A549 (cell line): ENCODE measurements around the gene DEXI. TPM values are rescaled to one million over a fixed set of nuclear protein-coding genes. Genes with fewer than 3 reads are reported as not detected.
"Not testable (repeated sequence)": the region's sequence is repeated elsewhere in the genome, so short reads cannot be mapped to it uniquely, and the experiment has no call there.

Experiments
- ATAC-seq, 2 experiments: fragments of 200-7000 bp in 1 of 2; fragments of >200 bp in 1 of 2; cut with Nextera tagmentation in 1 of 2; cut with Tn5 transposase in 1 of 2; 3 replicates each; pipeline versions ENCODE4 v1.8.0 to v1.9.1; 2018 to 2020; ENCODE audit warnings: mild to moderate bottlenecking in 1 of 2, moderate library complexity in 1 of 2
- CTCF ChIA-PET: fragments of 300-600 bp; sonication (Branson Sonifier 250); formaldehyde crosslinking; extraction: SDS; loops from one replicate; lab custom pipeline; 2021; ENCODE audit warnings: antibody characterized with exemption, inconsistent platforms; lab: Yijun Ruan, JAX
- POLR2A ChIA-PET: fragments of 350-600 bp; formaldehyde crosslinking; extraction: SDS; loops from one replicate; lab custom pipeline; 2021; ENCODE audit warnings: antibody characterized with exemption, inconsistent platforms; lab: Yijun Ruan, JAX
- DNase-seq, 2 experiments: peaks; one replicate each; pipeline versions ENCODE4 v3.0.0 to v3.0.0-alpha.2; 2011 to 2016; ENCODE audit warnings: low read depth in 1 of 2, low spot score in 1 of 2
- FAIRE-seq: peaks from 2 replicates; lab custom pipeline; 2011; peaks lifted over from hg19 to GRCh38; lab: Jason Lieb, UNC
- H3K27ac ChIP-seq, 2 experiments: fragments of >200 bp; sonication (Bioruptor Twin); formaldehyde crosslinking; 3 replicates each; pipeline ENCODE4 v1.5.1; 2016 to 2017
- H3K4me1 ChIP-seq: fragments of >200 bp; sonication (Bioruptor Twin); formaldehyde crosslinking; 3 replicates; pipeline ENCODE4 v1.6.1; 2016
- H3K4me2 ChIP-seq: fragments of >200 bp; sonication (Bioruptor Twin); formaldehyde crosslinking; 3 replicates; pipeline ENCODE4 v1.6.1; 2016
- H3K4me3 ChIP-seq: fragments of >200 bp; sonication (Bioruptor Twin); formaldehyde crosslinking; 3 replicates; pipeline ENCODE4 v1.5.1; 2016
- H3K9me3 ChIP-seq: fragments of >200 bp; sonication (Bioruptor Twin); formaldehyde crosslinking; 3 replicates; pipeline ENCODE4 v1.6.1; 2016
- BHLHE40 ChIP-seq: IDR thresholded peaks from 2 replicates; pipeline ENCODE4 v1.6.1; 2012; ENCODE audit warnings: low read depth, low read length, inconsistent platforms
- CHD2 ChIP-seq: fragments of 150-350 bp; IDR thresholded peaks from 2 replicates; pipeline ENCODE4 v1.6.1; 2014; ENCODE audit warnings: low read length; ENCODE audit not compliant: partially characterized antibody
- CHD4 ChIP-seq: fragments of 200-600 bp; sonication (generic); IDR thresholded peaks from 2 replicates; pipeline ENCODE4 v1.6.1; 2016; ENCODE audit warnings: antibody characterized with exemption, mild to moderate bottlenecking, borderline replicate concordance
- EP300 ChIP-seq, 2 experiments: fragments of >200 bp; sonication (Bioruptor Twin); formaldehyde crosslinking; IDR thresholded peaks; 2 replicates in 1 of 2; 3 replicates in 1 of 2; pipeline ENCODE4 v1.6.1; 2016 to 2017
- ESRRA ChIP-seq: fragments of 150-350 bp; IDR thresholded peaks from 2 replicates; pipeline ENCODE4 v1.6.1; 2014; ENCODE audit warnings: mild to moderate bottlenecking, low read length, borderline replicate concordance
- FOSB ChIP-seq: fragments of 250-450 bp; sonication (Bioruptor Pico); IDR thresholded peaks from 2 replicates; pipeline ENCODE4 v1.5.0; 2020; ENCODE audit warnings: mild to moderate bottlenecking, moderate library complexity
- FOXS1 ChIP-seq: fragments of 250-450 bp; sonication (Bioruptor Pico); IDR thresholded peaks from 2 replicates; pipeline ENCODE4 v1.5.0; 2020; ENCODE audit warnings: mild to moderate bottlenecking, moderate library complexity
- KDM1A ChIP-seq: fragments of 200-600 bp; sonication (generic); IDR thresholded peaks from 2 replicates; pipeline ENCODE4 v1.6.1; 2016; ENCODE audit warnings: low read depth, mild to moderate bottlenecking
- MAX ChIP-seq: IDR thresholded peaks from 2 replicates; pipeline ENCODE4 v1.6.1; 2012
- MAZ ChIP-seq: fragments of 150-350 bp; IDR thresholded peaks from 2 replicates; pipeline ENCODE4 v1.6.1; 2014; ENCODE audit warnings: antibody characterized with exemption, low read depth, low read length, borderline replicate concordance
- NFE2L2 ChIP-seq: fragments of 150-350 bp; conservative IDR thresholded peaks from 2 replicates; pipeline ENCODE4 v1.6.1; 2014; ENCODE audit warnings: low read length
- POLR2A ChIP-seq: IDR thresholded peaks from 2 replicates; pipeline ENCODE4 v1.6.1; 2012; ENCODE audit warnings: mild to moderate bottlenecking, low read length
- RAD21 ChIP-seq, 2 experiments: fragments of >200 bp in 1 of 2; sonication (Bioruptor Twin) in 1 of 2; formaldehyde crosslinking in 1 of 2; IDR thresholded peaks in 1 of 2; conservative IDR thresholded peaks in 1 of 2; 2 replicates in 1 of 2; 3 replicates in 1 of 2; pipeline ENCODE4 v1.6.1; 2012 to 2018; ENCODE audit warnings: inconsistent platforms in 1 of 2
- RCOR1 ChIP-seq: fragments of 150-350 bp; IDR thresholded peaks from 2 replicates; pipeline ENCODE4 v1.6.1; 2014; ENCODE audit warnings: antibody characterized with exemption, low read length, low read depth
- ZNF302 ChIP-seq: fragments of 250-450 bp; sonication (Bioruptor Pico); IDR thresholded peaks from 2 replicates; pipeline ENCODE4 v1.9.0; 2021; ENCODE audit warnings: inconsistent platforms, mild to moderate bottlenecking, moderate library complexity
- ZSCAN20 ChIP-seq: fragments of 250-450 bp; sonication (Bioruptor Pico); IDR thresholded peaks from 2 replicates; pipeline ENCODE4 v1.8.0; 2022; ENCODE audit warnings: mild to moderate bottlenecking, moderate library complexity
- WGBS: methylation state at CpG from one replicate; pipeline ENCODE4 v1.1.6; 2017; ENCODE audit errors: missing lambda C conversion rate; 5-methylcytosine and 5-hydroxymethylcytosine counted together
- polyA plus RNA-seq, 4 experiments: library from polyadenylated mRNA; depleted of rRNA in 3 of 4; stranded (reverse); fragments of >200 nt; fragmentation: RNase III in 1 of 4; extraction: RNeasy Plus Mini Kit Qiagen cat#74134 plus additional on column Dnase treatment in 1 of 4; gene quantifications; 2 replicates in 3 of 4; 3 replicates in 1 of 4; pipeline ENCODE4 v1.2.3, GENCODE V29; 2011 to 2017
- TF ChIP-seq, protein P1 (sequence below): IDR thresholded peaks from 2 replicates; pipeline ENCODE4 v1.6.1; 2012
- TF ChIP-seq, protein P2 (sequence below): IDR thresholded peaks from 2 replicates; pipeline ENCODE4 v1.6.1; 2012; ENCODE audit warnings: low read depth, borderline replicate concordance
- TF ChIP-seq, protein P3 (sequence below): fragments of 250-450 bp; sonication (Bioruptor Pico); IDR thresholded peaks from 2 replicates; pipeline ENCODE4 v1.5.0; 2020; ENCODE audit warnings: low read depth, mild to moderate bottlenecking, moderate library complexity
- TF ChIP-seq, protein P4 (sequence below): fragments of >200 bp; sonication (Bioruptor Twin); formaldehyde crosslinking; IDR thresholded peaks from 2 replicates; pipeline ENCODE4 v1.6.1; 2016

DEXI gene
- polyA plus RNA-seq, 2 of the 4 experiments (the other 2 are of a cell fraction): 22.0 to 34.0 TPM

- TF ChIP-seq, protein P1, sequence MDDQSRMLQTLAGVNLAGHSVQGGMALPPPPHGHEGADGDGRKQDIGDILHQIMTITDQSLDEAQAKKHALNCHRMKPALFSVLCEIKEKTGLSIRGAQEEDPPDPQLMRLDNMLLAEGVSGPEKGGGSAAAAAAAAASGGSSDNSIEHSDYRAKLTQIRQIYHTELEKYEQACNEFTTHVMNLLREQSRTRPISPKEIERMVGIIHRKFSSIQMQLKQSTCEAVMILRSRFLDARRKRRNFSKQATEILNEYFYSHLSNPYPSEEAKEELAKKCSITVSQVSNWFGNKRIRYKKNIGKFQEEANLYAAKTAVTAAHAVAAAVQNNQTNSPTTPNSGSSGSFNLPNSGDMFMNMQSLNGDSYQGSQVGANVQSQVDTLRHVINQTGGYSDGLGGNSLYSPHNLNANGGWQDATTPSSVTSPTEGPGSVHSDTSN: no peak
- TF ChIP-seq BHLHE40 (no peak), RAD21 (conservative IDR thresholded peaks at IDR 0.05 in 1 of 2, IDR thresholded peaks at IDR 0.05 in 1 of 2) (no peak), ZSCAN20 (CRISPR knock-in tag) (no peak), MAZ (no peak), POLR2A (no peak)
- TF ChIP-seq, protein P2, sequence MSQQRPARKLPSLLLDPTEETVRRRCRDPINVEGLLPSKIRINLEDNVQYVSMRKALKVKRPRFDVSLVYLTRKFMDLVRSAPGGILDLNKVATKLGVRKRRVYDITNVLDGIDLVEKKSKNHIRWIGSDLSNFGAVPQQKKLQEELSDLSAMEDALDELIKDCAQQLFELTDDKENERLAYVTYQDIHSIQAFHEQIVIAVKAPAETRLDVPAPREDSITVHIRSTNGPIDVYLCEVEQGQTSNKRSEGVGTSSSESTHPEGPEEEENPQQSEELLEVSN: no peak
These were observed 25.7 kb upstream of the DEXI start (continued) for GRCh38 chr16:10967986-10968385.

DNA sequence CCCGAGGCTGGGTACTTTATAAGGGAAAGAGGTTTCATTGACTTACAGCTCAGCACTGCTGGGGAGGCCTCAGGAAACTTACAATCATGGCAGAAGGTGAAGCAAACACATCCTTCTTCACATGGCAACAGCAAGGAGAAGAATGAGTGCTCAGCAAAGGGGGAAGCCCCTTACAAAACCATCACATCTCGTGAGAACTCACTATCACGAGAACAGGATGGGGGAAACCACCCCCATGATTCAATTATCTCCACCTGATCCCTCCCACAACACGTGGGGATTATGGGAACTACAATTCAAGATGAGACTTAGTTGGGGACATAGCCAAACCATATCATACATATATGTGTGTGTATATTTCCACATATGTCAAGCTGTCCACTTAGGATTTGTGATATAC lies 24.3 kb upstream of the DEXI start:
- POLR2A ChIA-PET, ATAC-seq, H3K4me2 ChIP-seq, H3K9me3 ChIP-seq, H3K4me3 ChIP-seq, FAIRE-seq, H3K4me1 ChIP-seq, DNase-seq, H3K27ac ChIP-seq: not testable (repeated sequence)
- CTCF ChIA-PET: interaction anchor here (1.2 to 19.6 kb wide), 3 partner anchors 17 to 429 kb away, joined by 3 to 364 read pairs (median 284); partner anchors contain the start of genes CLEC16A and SOCS1
- 64% methylated on average over 4 of the region's 4 CpGs for WGBS

- Histone ChIP-seq H3K9me3 (no peaks in the 10 kb centered on the region), H3K4me2 (no peak overlapping the region), H3K27ac (no peak overlapping the region), H3K4me3 (no peak overlapping the region), H3K4me1 (0 out of 3 replicates have a peak, but pooled peaks cover 3% of the 10 kb centered on the region)
- FAIRE-seq (no peak), DNase-seq (no peak), ATAC-seq (no peak)
- no peak for TF ChIP-seq EP300 (IDR thresholded peaks at IDR 0.05)
- TF ChIP-seq FOSB (CRISPR knock-in tag): no peak
- TF ChIP-seq MAX: no peak
- no peak for TF ChIP-seq ZNF302 (CRISPR knock-in tag)
- TF ChIP-seq ESRRA: no peak
- TF ChIP-seq CHD2: no peak
- TF ChIP-seq BHLHE40: no peak
- TF ChIP-seq, protein P1: no peak
- TF ChIP-seq KDM1A: no peak
- TF ChIP-seq NFE2L2: no peak
- no peak for TF ChIP-seq RAD21 (conservative IDR thresholded peaks at IDR 0.05 in 1 of 2, IDR thresholded peaks at IDR 0.05 in 1 of 2)
- TF ChIP-seq FOXS1 (CRISPR knock-in tag): no peak
- no peak for TF ChIP-seq MAZ
- TF ChIP-seq, protein P3, sequence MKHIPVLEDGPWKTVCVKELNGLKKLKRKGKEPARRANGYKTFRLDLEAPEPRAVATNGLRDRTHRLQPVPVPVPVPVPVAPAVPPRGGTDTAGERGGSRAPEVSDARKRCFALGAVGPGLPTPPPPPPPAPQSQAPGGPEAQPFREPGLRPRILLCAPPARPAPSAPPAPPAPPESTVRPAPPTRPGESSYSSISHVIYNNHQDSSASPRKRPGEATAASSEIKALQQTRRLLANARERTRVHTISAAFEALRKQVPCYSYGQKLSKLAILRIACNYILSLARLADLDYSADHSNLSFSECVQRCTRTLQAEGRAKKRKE (CRISPR knock-in tag): no peak
- TF ChIP-seq, protein P4, sequence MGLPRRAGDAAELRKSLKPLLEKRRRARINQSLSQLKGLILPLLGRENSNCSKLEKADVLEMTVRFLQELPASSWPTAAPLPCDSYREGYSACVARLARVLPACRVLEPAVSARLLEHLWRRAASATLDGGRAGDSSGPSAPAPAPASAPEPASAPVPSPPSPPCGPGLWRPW: no peak
- TF ChIP-seq RCOR1: no peak
- TF ChIP-seq CHD4: no peak
- WGBS: 78% methylated on average over 5 of the region's 5 CpGs
- ChIA-PET CTCF (interaction anchor here (1.2 to 19.6 kb wide), 5 partner anchors 9 to 749 kb away, joined by 3 to 364 read pairs (median 4); partner anchors contain the start of genes CLEC16A and SOCS1), POLR2A (no interaction called here)
These were observed 23.9 kb upstream of the DEXI start for GRCh38 chr16:10966129-10966528.
